SK-N-SH (cell line): ENCODE data around the gene TMC1. TPM values are rescaled to one million over a fixed set of nuclear protein-coding genes. Genes with fewer than 3 reads are reported as not detected.

Experiments used
- CTCF ChIA-PET: fragments of 300-600, 350-600 bp; formaldehyde crosslinking; extraction: SDS; loops from one replicate; lab custom pipeline; 2021; lab: Yijun Ruan, JAX
- POLR2A ChIA-PET: fragments of 350-600 bp; sonication (Branson Sonifier 250); formaldehyde crosslinking; extraction: SDS; loops from one replicate; lab custom pipeline; 2020; ENCODE audit warnings: antibody characterized with exemption, inconsistent platforms; lab: Yijun Ruan, JAX
- DNase-seq: peaks from one replicate; pipeline ENCODE4 v3.0.0; 2012
- H2AFZ ChIP-seq: fragments of 200-600 bp; sonication (generic); 2 replicates; pipeline ENCODE4 v1.8.1; 2016; ENCODE audit warnings: antibody characterized with exemption, mild to moderate bottlenecking, low read depth
- H3F3A ChIP-seq: fragments of 200-600 bp; sonication (generic); replicated peaks from 2 replicates; pipeline ENCODE3; 2016; ENCODE audit warnings: antibody characterized with exemption, mild to moderate bottlenecking; ENCODE audit not compliant: insufficient read depth
- H3K27ac ChIP-seq, 2 experiments: fragments of 200-500 bp in 1 of 2; fragments of 200-600 bp in 1 of 2; sonication (Bioruptor generic) in 1 of 2; sonication (generic), shearing (Covaris generic) in 1 of 2; 2 replicates each; pipeline versions ENCODE4 v1.5.1 to v1.6.1; 2014 to 2016; ENCODE audit warnings: low read depth in 2 of 2, inconsistent platforms in 1 of 2, low read length in 1 of 2, mild to moderate bottlenecking in 1 of 2, mixed read lengths in 1 of 2
- H3K27me3 ChIP-seq: fragments of 200-600 bp; sonication (generic), shearing (Covaris generic); 2 replicates; pipeline ENCODE4 v1.6.1; 2016; ENCODE audit warnings: mixed run types; ENCODE audit not compliant: insufficient read depth
- H3K36me3 ChIP-seq, 2 experiments: fragments of 200-500 bp in 1 of 2; fragments of 200-600 bp in 1 of 2; sonication (Bioruptor generic) in 1 of 2; sonication (generic) in 1 of 2; replicated peaks in 1 of 2; 2 replicates each; pipeline versions ENCODE3 to v1.5.1; 2014 to 2016; ENCODE audit warnings: low read length in 1 of 2, mild to moderate bottlenecking in 1 of 2; ENCODE audit not compliant: insufficient read depth in 2 of 2, control insufficient read depth in 1 of 2
- H3K4me1 ChIP-seq, 2 experiments: fragments of 200-500 bp in 1 of 2; fragments of 200-600 bp in 1 of 2; sonication (Bioruptor generic) in 1 of 2; sonication (generic), shearing (Covaris generic) in 1 of 2; 2 replicates each; pipeline versions ENCODE4 v1.5.1 to v1.6.1; 2014 to 2016; ENCODE audit warnings: low read depth in 1 of 2, low read length in 1 of 2, mixed run types in 1 of 2; ENCODE audit not compliant: insufficient read depth in 2 of 2, control insufficient read depth in 1 of 2
- H3K4me2 ChIP-seq: fragments of 200-600 bp; sonication (generic), shearing (Covaris generic); 2 replicates; pipeline ENCODE4 v1.6.1; 2017; ENCODE audit warnings: mixed run types
- H3K4me3 ChIP-seq, 2 experiments: fragments of 200-500 bp in 1 of 2; fragments of 200-600 bp in 1 of 2; sonication (Bioruptor generic) in 1 of 2; sonication (generic), shearing (Covaris generic) in 1 of 2; 2 replicates each; pipeline versions ENCODE4 v1.5.1 to v1.8.1; 2014 to 2016; ENCODE audit warnings: low read depth in 2 of 2, inconsistent platforms in 1 of 2, low read length in 1 of 2, mild to moderate bottlenecking in 1 of 2, mixed read lengths in 1 of 2, moderate library complexity in 1 of 2
- H3K79me2 ChIP-seq: fragments of 200-600 bp; sonication (generic); 2 replicates; pipeline ENCODE4 v1.8.1; 2017; ENCODE audit warnings: mild to moderate bottlenecking; ENCODE audit not compliant: insufficient read depth
- H3K9ac ChIP-seq: fragments of 200-600 bp; sonication (generic); 2 replicates; pipeline ENCODE4 v1.6.1; 2017; ENCODE audit warnings: mixed run types
- H3K9me2 ChIP-seq: fragments of 200-600 bp; sonication (generic); 2 replicates; pipeline ENCODE4 v1.6.1; 2017; ENCODE audit warnings: mixed run types
- H3K9me3 ChIP-seq: fragments of 200-600 bp; sonication (generic); 2 replicates; pipeline ENCODE4 v1.6.1; 2017; ENCODE audit warnings: mixed run types, mild to moderate bottlenecking, moderate library complexity
- H4K20me1 ChIP-seq: fragments of 200-600 bp; sonication (generic); 2 replicates; pipeline ENCODE4 v1.6.1; 2017; ENCODE audit warnings: mild to moderate bottlenecking, mixed run types; ENCODE audit not compliant: insufficient read depth
- CHD2 ChIP-seq: fragments of 150-350 bp; IDR thresholded peaks from 2 replicates; pipeline ENCODE4 v1.6.1; 2018; ENCODE audit warnings: low read length; ENCODE audit not compliant: partially characterized antibody
- ELF1 ChIP-seq: IDR thresholded peaks from 2 replicates; pipeline ENCODE4 v1.4.0; 2012
- FOSL2 ChIP-seq: IDR thresholded peaks from 2 replicates; pipeline ENCODE4 v1.4.0; 2012; ENCODE audit warnings: low read depth, mild to moderate bottlenecking, moderate library complexity, borderline replicate concordance
- FOXM1 ChIP-seq: IDR thresholded peaks from 2 replicates; pipeline ENCODE4 v1.4.0; 2012; ENCODE audit warnings: low read depth, mild to moderate bottlenecking
- MEF2A ChIP-seq: IDR thresholded peaks from 2 replicates; pipeline ENCODE4 v1.4.0; 2012; ENCODE audit warnings: low read depth, borderline replicate concordance
- POLR2AphosphoS5 ChIP-seq: IDR thresholded peaks from 2 replicates; pipeline ENCODE4 v1.6.1; 2012; ENCODE audit warnings: low read depth, low read length
- RCOR1 ChIP-seq: fragments of 150-350 bp; IDR thresholded peaks from 2 replicates; pipeline ENCODE4 v1.6.1; 2017; ENCODE audit warnings: antibody characterized with exemption, low read length
- RXRA ChIP-seq: IDR thresholded peaks from 2 replicates; pipeline ENCODE4 v1.4.0; 2012; ENCODE audit warnings: low read depth, mild to moderate bottlenecking, borderline replicate concordance
- TAF1 ChIP-seq: IDR thresholded peaks from 2 replicates; pipeline ENCODE4 v1.6.1; 2012; ENCODE audit warnings: low read depth, mild to moderate bottlenecking, low read length, moderate library complexity, borderline replicate concordance
- TCF12 ChIP-seq: IDR thresholded peaks from 2 replicates; pipeline ENCODE4 v1.4.0; 2012
- TEAD4 ChIP-seq: IDR thresholded peaks from 2 replicates; pipeline ENCODE4 v1.4.0; 2012; ENCODE audit warnings: mild to moderate bottlenecking, borderline replicate concordance; ENCODE audit not compliant: insufficient read depth
- USF2 ChIP-seq: fragments of 150-350 bp; IDR thresholded peaks from 2 replicates; pipeline ENCODE4 v1.6.1; 2017; ENCODE audit warnings: antibody characterized with exemption, low read length, low read depth, borderline replicate concordance
- WGBS: methylation state at CpG from one replicate; pipeline ENCODE4 v1.1.6; 2017; ENCODE audit warnings: low lambda C conversion rate; 5-methylcytosine and 5-hydroxymethylcytosine counted together
- polyA plus RNA-seq, 3 experiments: library from polyadenylated mRNA; depleted of rRNA; stranded (reverse); fragments of >200 nt; gene quantifications; 2 replicates each; pipeline ENCODE4 v1.2.3, GENCODE V29; 2012
- TF ChIP-seq, protein P1 (sequence below): IDR thresholded peaks from 2 replicates; pipeline ENCODE4; 2012
- TF ChIP-seq, protein P2 (sequence below): IDR thresholded peaks from 2 replicates; pipeline ENCODE4 v1.4.0; 2012; ENCODE audit warnings: low read depth, borderline replicate concordance

The TMC1 gene
- polyA plus RNA-seq, 1 of the 3 experiments (the other 2 are of a cell fraction) = not detected

DNA sequence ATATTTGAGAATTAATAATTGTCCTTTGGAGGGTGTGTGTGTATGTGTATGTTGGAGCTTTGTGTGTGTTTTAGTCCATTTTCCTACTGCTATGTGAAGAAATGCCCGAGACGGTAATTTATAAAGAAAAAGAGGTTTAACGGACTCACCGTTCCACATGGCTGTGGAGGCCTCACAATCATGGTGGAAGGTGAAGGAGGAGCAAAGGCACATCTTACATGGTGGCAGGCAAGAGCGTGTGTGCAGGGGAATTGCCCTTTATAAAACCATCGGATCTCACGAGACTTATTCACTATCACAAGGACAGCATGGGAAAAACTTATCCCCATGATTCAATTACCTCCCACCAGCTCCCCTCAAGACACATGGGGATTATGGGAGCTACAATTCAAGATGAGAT, 44.1 kb downstream of the TMC1 start (continued):
- TF ChIP-seq MEF2A = no peak
- no peak for TF ChIP-seq CHD2
- TF ChIP-seq TEAD4 = no peak

GRCh38 chr9:72574156-72574810, 52.9 kb downstream of the TMC1 start:
- Histone ChIP-seq H3K4me1 (peaks cover 0 to 22% of the 10 kb centered on the region in 2 experiments; a peak in 2 of 4 replicates), H2AFZ (no peak overlapping the region), H3K79me2 (no peaks in the 10 kb centered on the region), H3K9me3 (no peaks in the 10 kb centered on the region), H3K4me2 (no peak overlapping the region), H3K27ac (no peak overlapping the region), H3K27me3 (no peaks in the 10 kb centered on the region; the same call in 1 of the 2 replicates), H3K9ac (no peak overlapping the region), H3K4me3 (no peak overlapping the region), H3K36me3 (no peaks in the 10 kb centered on the region), H3F3A (peaks cover 23% of the 10 kb centered on the region), H4K20me1 (no peaks in the 10 kb centered on the region), H3K9me2 (no peaks in the 10 kb centered on the region)
- DNase-seq = no peak
- TF ChIP-seq FOSL2 (no peak), MEF2A (no peak), POLR2AphosphoS5 (no peak), TAF1 (no peak), FOXM1 (no peak), RCOR1 (no peak), ELF1 (no peak)
- TF ChIP-seq, protein P1, sequence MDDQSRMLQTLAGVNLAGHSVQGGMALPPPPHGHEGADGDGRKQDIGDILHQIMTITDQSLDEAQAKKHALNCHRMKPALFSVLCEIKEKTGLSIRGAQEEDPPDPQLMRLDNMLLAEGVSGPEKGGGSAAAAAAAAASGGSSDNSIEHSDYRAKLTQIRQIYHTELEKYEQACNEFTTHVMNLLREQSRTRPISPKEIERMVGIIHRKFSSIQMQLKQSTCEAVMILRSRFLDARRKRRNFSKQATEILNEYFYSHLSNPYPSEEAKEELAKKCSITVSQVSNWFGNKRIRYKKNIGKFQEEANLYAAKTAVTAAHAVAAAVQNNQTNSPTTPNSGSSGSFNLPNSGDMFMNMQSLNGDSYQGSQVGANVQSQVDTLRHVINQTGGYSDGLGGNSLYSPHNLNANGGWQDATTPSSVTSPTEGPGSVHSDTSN = no peak
- ChIA-PET CTCF (interaction anchor here (1.0 kb wide), 1 partner anchor 18 kb away, joined by 3 read pairs; no protein-coding TSS in a partner anchor), POLR2A (no interaction called here)
- 12% methylated on average over 3 of the region's 3 CpGs for WGBS

DNA sequence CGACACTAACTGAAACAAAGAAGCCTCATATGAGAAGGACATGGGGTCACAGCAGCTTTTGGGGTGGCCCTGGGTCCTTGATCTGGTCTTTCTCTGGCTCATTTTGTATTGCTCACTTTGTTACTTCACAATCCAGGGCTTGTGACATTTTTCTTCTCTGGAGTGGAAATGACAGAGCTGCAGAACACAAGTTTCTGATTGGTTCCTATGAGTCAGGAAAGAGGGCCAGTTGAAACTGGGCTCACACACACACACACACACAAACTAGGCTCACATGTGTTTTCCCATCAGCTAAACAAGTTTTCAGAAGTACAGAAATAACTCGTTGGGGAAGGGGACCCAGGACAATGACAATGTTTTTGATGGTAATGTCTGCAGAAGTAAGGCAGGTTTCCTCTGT, 54.3 kb downstream of the TMC1 start:
- Histone ChIP-seq H3K36me3 (no peaks in the 10 kb centered on the region), H3K9me2 (no peaks in the 10 kb centered on the region), H3K79me2 (no peaks in the 10 kb centered on the region), H3K9ac (no peak overlapping the region), H3K4me3 (no peak overlapping the region), H3K4me2 (no peak overlapping the region), H3K27me3 (no peaks in the 10 kb centered on the region; the same call in 1 of the 2 replicates), H3K9me3 (no peaks in the 10 kb centered on the region), H3F3A (peaks cover 30% of the 10 kb centered on the region), H2AFZ (no peak overlapping the region), H4K20me1 (no peaks in the 10 kb centered on the region), H3K4me1 (peaks cover 0 to 24% of the 10 kb centered on the region in 2 experiments; a peak in 2 of 4 replicates), H3K27ac (no peak overlapping the region)
- 32% methylated on average over 2 of the region's 2 CpGs for WGBS
- ChIA-PET POLR2A (no interaction called here), CTCF (interaction anchor here (0.9 kb wide), 1 partner anchor 294 kb away, joined by 3 read pairs; no protein-coding TSS in a partner anchor)
- DNase-seq = no peak
- TF ChIP-seq, protein P2, sequence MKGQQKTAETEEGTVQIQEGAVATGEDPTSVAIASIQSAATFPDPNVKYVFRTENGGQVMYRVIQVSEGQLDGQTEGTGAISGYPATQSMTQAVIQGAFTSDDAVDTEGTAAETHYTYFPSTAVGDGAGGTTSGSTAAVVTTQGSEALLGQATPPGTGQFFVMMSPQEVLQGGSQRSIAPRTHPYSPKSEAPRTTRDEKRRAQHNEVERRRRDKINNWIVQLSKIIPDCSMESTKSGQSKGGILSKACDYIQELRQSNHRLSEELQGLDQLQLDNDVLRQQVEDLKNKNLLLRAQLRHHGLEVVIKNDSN = no peak
- TF ChIP-seq USF2 (no peak), TCF12 (no peak), RXRA (no peak)
